WERI-Rb-1 (cell line): ENCODE measurements around the gene CDK4.

Experiments
- DNase-seq: peaks from one replicate; pipeline ENCODE4 v3.0.0-alpha.2; 2020
- H3K27ac ChIP-seq: fragments of 250-450 bp; sonication (Bioruptor Pico); 2 replicates; pipeline ENCODE4 v1.5.1; 2020; ENCODE audit warnings: mild to moderate bottlenecking, moderate library complexity
- H3K27me3 ChIP-seq: fragments of 250-450 bp; sonication (Bioruptor Pico); 2 replicates; pipeline ENCODE4 v1.5.1; 2021; ENCODE audit warnings: mild to moderate bottlenecking, low read depth, moderate library complexity; ENCODE audit not compliant: insufficient read depth, severe bottlenecking
- H3K36me3 ChIP-seq: fragments of 250-450 bp; sonication (Bioruptor Pico); 2 replicates; pipeline ENCODE4 v1.5.1; 2020; ENCODE audit warnings: mild to moderate bottlenecking, moderate library complexity
- H3K4me3 ChIP-seq: 2 replicates; pipeline ENCODE4 v1.5.1; 2011; ENCODE audit warnings: low read depth, mild to moderate bottlenecking, control low read depth, low read length
- H3K9me3 ChIP-seq: fragments of 250-450 bp; sonication (Bioruptor Pico); 2 replicates; pipeline ENCODE4 v1.5.1; 2021; ENCODE audit warnings: mild to moderate bottlenecking, moderate library complexity; ENCODE audit not compliant: severe bottlenecking
- TF ChIP-seq, protein P1 (sequence below): IDR thresholded peaks from 2 replicates; pipeline ENCODE4 v1.5.1; 2011; ENCODE audit warnings: low read depth, mild to moderate bottlenecking, control low read depth, inconsistent platforms, low read length

CDK4 gene

GRCh38 chr12:57720606-57721595 is 31.2 kb downstream of the CDK4 start:
- TF ChIP-seq, protein P1, sequence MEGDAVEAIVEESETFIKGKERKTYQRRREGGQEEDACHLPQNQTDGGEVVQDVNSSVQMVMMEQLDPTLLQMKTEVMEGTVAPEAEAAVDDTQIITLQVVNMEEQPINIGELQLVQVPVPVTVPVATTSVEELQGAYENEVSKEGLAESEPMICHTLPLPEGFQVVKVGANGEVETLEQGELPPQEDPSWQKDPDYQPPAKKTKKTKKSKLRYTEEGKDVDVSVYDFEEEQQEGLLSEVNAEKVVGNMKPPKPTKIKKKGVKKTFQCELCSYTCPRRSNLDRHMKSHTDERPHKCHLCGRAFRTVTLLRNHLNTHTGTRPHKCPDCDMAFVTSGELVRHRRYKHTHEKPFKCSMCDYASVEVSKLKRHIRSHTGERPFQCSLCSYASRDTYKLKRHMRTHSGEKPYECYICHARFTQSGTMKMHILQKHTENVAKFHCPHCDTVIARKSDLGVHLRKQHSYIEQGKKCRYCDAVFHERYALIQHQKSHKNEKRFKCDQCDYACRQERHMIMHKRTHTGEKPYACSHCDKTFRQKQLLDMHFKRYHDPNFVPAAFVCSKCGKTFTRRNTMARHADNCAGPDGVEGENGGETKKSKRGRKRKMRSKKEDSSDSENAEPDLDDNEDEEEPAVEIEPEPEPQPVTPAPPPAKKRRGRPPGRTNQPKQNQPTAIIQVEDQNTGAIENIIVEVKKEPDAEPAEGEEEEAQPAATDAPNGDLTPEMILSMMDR = no peak
- Histone ChIP-seq H3K27ac (no peak overlapping the region), H3K36me3 (peaks cover 43% of the 10 kb centered on the region)

GRCh38 chr12:57719777-57720605 is 32.1 kb downstream of the CDK4 start:
- Histone ChIP-seq H3K36me3 (peaks cover 43% of the 10 kb centered on the region), H3K27ac (no peak overlapping the region), H3K4me3 (no peak overlapping the region), H3K9me3 (no peaks in the 10 kb centered on the region), H3K27me3 (no peaks in the 10 kb centered on the region)
- DNase-seq = no peak
- TF ChIP-seq, protein P1 = no peak

More at GRCh38 chr12:57720606-57721595, 31.2 kb downstream of the CDK4 start:
- no peak for DNase-seq
- no peak overlapping the region for H3K4me3 ChIP-seq
- no peaks in the 10 kb centered on the region for H3K27me3 ChIP-seq
- no peaks in the 10 kb centered on the region for H3K9me3 ChIP-seq

- Histone ChIP-seq H3K27me3 (no peaks in the 10 kb centered on the region), H3K4me3 (no peak overlapping the region), H3K27ac (no peak overlapping the region), H3K36me3 (peaks cover 43% of the 10 kb centered on the region), H3K9me3 (no peaks in the 10 kb centered on the region)
- DNase-seq = no peak
- TF ChIP-seq, protein P1 = no peak
These were observed 33.2 kb downstream of the CDK4 start for GRCh38 chr12:57718641-57719528.

GRCh38 chr12:57717846-57718640 is 34.1 kb downstream of the CDK4 start:
- Histone ChIP-seq H3K36me3 (peaks cover 43% of the 10 kb centered on the region), H3K9me3 (no peaks in the 10 kb centered on the region), H3K4me3 (no peak overlapping the region), H3K27me3 (no peaks in the 10 kb centered on the region), H3K27ac (no peak overlapping the region)
- TF ChIP-seq, protein P1 = no peak
- DNase-seq = no peak
